ENCODE data around the gene FAM237A.

The FAM237A gene

DNA sequence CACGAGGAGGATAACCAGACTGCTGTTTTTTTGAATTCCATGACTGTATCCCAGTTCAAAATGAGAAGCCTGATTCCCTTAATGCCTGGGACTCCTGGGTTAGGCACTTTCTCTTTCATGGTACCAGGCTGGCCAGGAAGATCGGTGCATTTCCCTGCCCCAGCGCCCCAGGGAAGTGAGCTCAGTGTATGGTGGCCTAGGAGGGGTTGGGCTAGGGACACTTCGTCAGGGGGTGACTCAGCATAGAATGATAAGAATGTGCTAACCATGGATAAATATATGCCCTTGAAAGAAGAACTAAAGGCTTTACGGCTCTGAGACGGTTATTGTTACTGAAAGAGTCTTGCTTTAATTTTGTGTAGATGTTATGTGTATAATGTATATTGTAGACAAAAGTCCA, 27.5 kb upstream of the FAM237A start:
- no peak overlapping the region for H3K4me3 ChIP-seq (ENCODE audit: low read depth, low read length)
- TF ChIP-seq, protein P1, sequence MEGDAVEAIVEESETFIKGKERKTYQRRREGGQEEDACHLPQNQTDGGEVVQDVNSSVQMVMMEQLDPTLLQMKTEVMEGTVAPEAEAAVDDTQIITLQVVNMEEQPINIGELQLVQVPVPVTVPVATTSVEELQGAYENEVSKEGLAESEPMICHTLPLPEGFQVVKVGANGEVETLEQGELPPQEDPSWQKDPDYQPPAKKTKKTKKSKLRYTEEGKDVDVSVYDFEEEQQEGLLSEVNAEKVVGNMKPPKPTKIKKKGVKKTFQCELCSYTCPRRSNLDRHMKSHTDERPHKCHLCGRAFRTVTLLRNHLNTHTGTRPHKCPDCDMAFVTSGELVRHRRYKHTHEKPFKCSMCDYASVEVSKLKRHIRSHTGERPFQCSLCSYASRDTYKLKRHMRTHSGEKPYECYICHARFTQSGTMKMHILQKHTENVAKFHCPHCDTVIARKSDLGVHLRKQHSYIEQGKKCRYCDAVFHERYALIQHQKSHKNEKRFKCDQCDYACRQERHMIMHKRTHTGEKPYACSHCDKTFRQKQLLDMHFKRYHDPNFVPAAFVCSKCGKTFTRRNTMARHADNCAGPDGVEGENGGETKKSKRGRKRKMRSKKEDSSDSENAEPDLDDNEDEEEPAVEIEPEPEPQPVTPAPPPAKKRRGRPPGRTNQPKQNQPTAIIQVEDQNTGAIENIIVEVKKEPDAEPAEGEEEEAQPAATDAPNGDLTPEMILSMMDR (IDR thresholded peaks at IDR 0.05; ENCODE audit: insufficient read depth, low read depth, low read length, missing control alignments) = no peak
- no peak for DNase-seq (ENCODE audit: low read depth)

GRCh38 chr2:206615417-206616089, 26.7 kb upstream of the FAM237A start:
- DNase-seq (ENCODE audit: low read depth) = no peak
- H3K4me3 ChIP-seq (ENCODE audit: low read depth, low read length) = no peak overlapping the region
- TF ChIP-seq, protein P1 (IDR thresholded peaks at IDR 0.05; ENCODE audit: insufficient read depth, low read depth, low read length, missing control alignments) = no peak

DNA sequence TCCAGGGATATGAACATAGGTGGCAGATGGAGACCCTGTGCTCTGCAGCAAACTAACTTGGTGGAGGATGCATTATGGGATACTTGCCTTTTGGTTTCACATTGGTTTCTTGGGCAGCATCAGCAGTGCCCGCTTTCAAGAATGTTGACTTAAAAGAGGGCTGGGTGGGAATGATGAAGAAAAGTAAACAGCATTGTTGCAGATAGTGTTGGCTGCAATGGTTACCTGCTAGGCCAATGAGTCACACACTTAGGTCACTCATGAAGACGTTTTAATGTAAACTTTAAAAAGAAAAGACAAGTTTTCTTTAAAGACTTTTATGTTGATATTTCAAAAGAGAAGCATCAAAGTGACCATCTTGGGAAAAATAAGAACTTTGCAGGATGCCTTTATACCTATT, 26.1 kb upstream of the FAM237A start:
- no peak for DNase-seq (ENCODE audit: low read depth)
- H3K4me3 ChIP-seq (ENCODE audit: low read depth, low read length) = no peak overlapping the region
- TF ChIP-seq, protein P1 (IDR thresholded peaks at IDR 0.05; ENCODE audit: insufficient read depth, low read depth, low read length, missing control alignments) = no peak

DNA sequence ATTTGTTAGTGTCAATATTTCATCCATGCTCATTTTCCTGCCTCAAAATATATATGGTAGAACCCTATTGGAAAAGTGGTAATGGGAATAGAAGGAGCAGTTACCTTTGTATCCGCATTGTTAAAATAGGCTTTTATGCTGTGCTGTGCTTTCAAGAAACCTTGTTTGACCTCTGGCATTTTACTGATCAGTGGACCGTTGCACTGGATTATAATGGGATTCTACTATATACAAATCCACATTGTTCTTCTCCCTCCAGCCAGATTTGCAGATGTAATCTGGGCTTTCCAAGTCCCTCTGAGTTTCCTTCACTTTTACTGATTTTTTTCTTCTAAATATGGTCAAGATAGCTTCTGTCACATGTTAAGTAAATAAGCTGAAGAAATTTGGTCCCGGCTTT, 23.3 kb upstream of the FAM237A start:
- no peak for DNase-seq (ENCODE audit: low read depth)
- H3K4me3 ChIP-seq (ENCODE audit: low read depth, low read length) = no peak overlapping the region
- TF ChIP-seq, protein P1 (IDR thresholded peaks at IDR 0.05; ENCODE audit: insufficient read depth, low read depth, low read length, missing control alignments) = no peak

DNA sequence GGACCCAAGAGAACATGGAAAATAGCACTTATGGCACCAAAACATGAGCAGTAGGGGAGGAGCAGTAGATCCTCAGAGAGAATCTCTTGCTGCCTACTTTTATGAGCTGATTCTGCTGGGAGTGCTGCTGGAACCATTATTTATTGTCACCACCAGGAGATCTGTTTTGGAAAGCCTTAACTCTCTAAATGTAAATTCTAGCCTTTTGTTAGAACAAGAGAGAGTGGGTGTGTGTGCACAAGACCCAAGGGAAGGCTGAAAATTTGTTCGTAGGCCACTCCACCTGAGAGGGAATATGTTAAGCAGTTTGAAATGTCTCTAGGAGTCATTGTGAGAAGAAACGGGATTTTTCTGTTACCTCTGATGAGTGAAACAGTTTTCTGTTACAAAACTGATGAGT, 16.2 kb upstream of the FAM237A start:
- H3K4me3 ChIP-seq (ENCODE audit: low read depth, low read length) = no peak overlapping the region
- TF ChIP-seq, protein P1 (IDR thresholded peaks at IDR 0.05; ENCODE audit: insufficient read depth, low read depth, low read length, missing control alignments) = no peak

GRCh38 chr2:206627632-206628031, 14.7 kb upstream of the FAM237A start:
- TF ChIP-seq, protein P1 (IDR thresholded peaks at IDR 0.05; ENCODE audit: insufficient read depth, low read depth, low read length, missing control alignments) = no peak
- no peak overlapping the region for H3K4me3 ChIP-seq (ENCODE audit: low read depth, low read length)
- no peak for DNase-seq (ENCODE audit: low read depth)

More for the DNA sequence above, 16.2 kb upstream of the FAM237A start:
- DNase-seq (ENCODE audit: low read depth) = no peak

DNA sequence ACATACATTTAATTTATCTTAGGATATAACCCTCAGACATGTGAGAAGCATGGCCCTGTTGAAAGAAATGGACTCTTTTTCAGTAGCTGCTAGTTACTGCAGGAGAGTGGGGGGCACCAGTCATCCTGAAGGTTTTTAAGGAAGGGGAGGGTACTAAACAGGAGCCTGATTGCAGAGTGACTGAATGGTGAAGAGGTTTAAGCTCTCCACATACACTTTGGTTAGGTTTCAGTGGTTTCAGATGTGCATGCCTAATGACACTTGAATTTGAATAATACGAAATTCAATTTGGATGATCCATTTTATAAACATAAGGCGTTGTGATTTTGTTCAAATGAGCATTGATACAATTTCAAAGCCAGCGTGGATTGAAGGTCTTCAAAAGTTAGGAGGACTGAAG, 10.9 kb upstream of the FAM237A start:
- no peak for DNase-seq (ENCODE audit: low read depth)
- no peak overlapping the region for H3K4me3 ChIP-seq (ENCODE audit: low read depth, low read length)
- TF ChIP-seq, protein P1 (IDR thresholded peaks at IDR 0.05; ENCODE audit: insufficient read depth, low read depth, low read length, missing control alignments) = no peak
